NCI-H510A treated with DMSO at 0.1 percent for 48 hours (cell line): Measurements from ENCODE around the gene C1orf35.
A peak's percentile ranks its signal among the peaks of the same experiment; 100 is the strongest.

Experiments used
- DNase-seq: peaks from one replicate; lab custom pipeline; 2025; lab: John Stamatoyannopoulos, UW

C1orf35 gene

GRCh38 chr1:228102791-228103620, at the start of gene C1orf35:
Gene C1orf35, minus strand, starts transcription at chr1:228103325. Its CDS starts 98 bp downstream, at chr1:228103227.
- DNase-seq: peak; percentile 90

- DNase-seq: no peak
Observed at GRCh38 chr1:228152918-228153258, 49.8 kb upstream of the C1orf35 start.

GRCh38 chr1:228152097-228152917, 49.2 kb upstream of the C1orf35 start:
- no peak for DNase-seq

GRCh38 chr1:228151180-228151925, 48.2 kb upstream of the C1orf35 start:
- DNase-seq: no peak

- DNase-seq: no peak
Observed at GRCh38 chr1:228150461-228151179, 47.5 kb upstream of the C1orf35 start.

GRCh38 chr1:228150120-228150460, 47.0 kb upstream of the C1orf35 start:
- DNase-seq: no peak

GRCh38 chr1:228149406-228150119, 46.4 kb upstream of the C1orf35 start, which contains the start of gene GJC2:
Gene GJC2, plus strand, starts transcription at chr1:228149930. Its CDS starts 7,829 bp downstream, at chr1:228157759.
- no peak for DNase-seq

- DNase-seq: no peak
Observed at GRCh38 chr1:228148935-228149405, 45.8 kb upstream of the C1orf35 start.

- DNase-seq: no peak
Observed at GRCh38 chr1:228148196-228148861, 45.2 kb upstream of the C1orf35 start.

GRCh38 chr1:228147768-228148167, 44.6 kb upstream of the C1orf35 start:
- no peak for DNase-seq

- DNase-seq: no peak
Observed at GRCh38 chr1:228147151-228147693, 44.1 kb upstream of the C1orf35 start.

GRCh38 chr1:228146417-228147150, 43.5 kb upstream of the C1orf35 start:
- no peak for DNase-seq

- no peak for DNase-seq
Observed at GRCh38 chr1:228145463-228146416, 42.6 kb upstream of the C1orf35 start.

- DNase-seq: no peak
Observed at GRCh38 chr1:228144993-228145343, 41.8 kb upstream of the C1orf35 start.

- DNase-seq: no peak
Observed at GRCh38 chr1:228144193-228144992, 41.3 kb upstream of the C1orf35 start.

GRCh38 chr1:228143480-228144192, 40.5 kb upstream of the C1orf35 start:
- no peak for DNase-seq

- no peak for DNase-seq
Observed at GRCh38 chr1:228142701-228143136, 39.6 kb upstream of the C1orf35 start.
